ENCODE data around the gene PTGES2. TPM values are rescaled to one million over a fixed set of nuclear protein-coding genes. Genes with fewer than 3 reads are reported as not detected.

PTGES2 gene
- total RNA-seq, 2 experiments from 2014 or later: 57.2 to 59.9 TPM

DNA sequence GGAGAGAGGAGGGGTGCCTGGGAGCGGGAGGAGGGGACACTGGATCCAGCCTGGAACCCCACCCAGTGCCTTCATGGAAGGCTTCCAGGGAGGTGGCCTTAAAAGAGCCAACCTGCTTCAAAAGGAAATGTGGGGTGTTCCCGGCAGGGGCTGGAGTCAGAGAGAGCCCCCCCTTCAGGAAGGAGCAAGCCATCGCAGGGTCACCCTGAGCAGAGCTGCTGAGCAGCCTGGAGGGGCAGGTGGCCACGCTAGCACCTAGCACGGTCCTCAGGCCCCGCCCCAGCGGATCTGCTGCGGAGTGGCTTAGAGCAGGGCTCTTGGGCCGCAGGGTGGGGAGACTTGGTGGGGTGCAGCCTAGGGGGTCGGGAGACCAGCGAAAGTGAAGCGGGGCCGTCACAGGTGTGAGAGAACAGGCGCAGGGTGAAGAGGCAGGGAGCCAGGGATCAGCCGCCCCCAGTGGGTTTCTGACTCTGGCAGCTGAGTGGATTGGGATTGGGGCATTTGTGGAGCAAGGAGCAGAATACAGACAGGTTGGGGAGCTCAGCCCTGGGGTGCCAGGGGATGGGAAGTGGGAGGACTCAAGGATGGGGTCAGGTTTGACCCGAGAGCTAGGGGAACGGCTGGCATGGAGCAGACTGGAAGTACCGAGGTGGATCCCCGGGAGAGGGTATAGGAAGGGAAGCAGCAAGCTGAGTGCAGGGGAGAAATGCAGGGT, 23.2 kb upstream of the PTGES2 start:
- CTCF ChIA-PET: interaction anchor here (0.5 to 1.3 kb wide), 5 partner anchors 14 to 269 kb away, joined by 3 to 4 read pairs (median 3); no protein-coding TSS in a partner anchor
- no peaks in the 10 kb centered on the region for H3K36me3 Mint-ChIP-seq (ENCODE audit: low read depth)
- peak; percentile 20 for DNase-seq
- no peak overlapping the region for H3K27ac Mint-ChIP-seq
- POLR2A ChIA-PET: no interaction called here
- no peaks in the 10 kb centered on the region for H3K9me3 Mint-ChIP-seq
- H3K4me1 Mint-ChIP-seq: peaks cover 4% of the 10 kb centered on the region
- peaks cover 3% of the 10 kb centered on the region for H3K27me3 Mint-ChIP-seq
- H3K4me3 Mint-ChIP-seq: no peak overlapping the region

DNA sequence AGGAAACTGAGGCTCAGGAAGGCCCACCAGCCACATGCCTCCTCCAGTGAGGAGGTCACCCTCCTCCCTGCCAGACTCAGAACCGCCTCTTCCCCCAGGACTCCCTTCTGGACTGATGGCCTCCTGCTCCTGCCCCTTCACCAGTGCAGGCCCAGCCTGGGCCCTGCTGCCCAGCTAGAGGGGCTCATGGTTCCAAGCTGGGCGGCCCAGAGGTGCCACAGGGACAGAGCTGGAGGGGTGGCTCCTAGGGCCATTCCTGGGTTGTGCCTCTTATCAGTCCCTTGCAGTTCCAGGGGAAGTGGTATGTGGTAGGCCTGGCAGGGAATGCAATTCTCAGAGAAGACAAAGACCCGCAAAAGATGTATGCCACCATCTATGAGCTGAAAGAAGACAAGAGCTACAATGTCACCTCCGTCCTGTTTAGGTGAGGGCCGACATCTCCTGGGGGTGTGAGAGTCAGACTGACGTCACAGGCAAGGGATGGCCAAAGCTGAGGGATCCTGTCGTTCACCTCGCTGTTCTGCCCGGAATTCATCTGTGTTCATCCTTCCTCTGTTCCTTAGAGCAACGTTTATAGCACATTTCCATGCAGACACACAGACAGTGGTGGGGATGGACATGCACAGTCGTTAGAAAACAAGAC, 22.5 kb upstream of the PTGES2 start:
- no peak for DNase-seq
- H3K9me3 Mint-ChIP-seq: no peaks in the 10 kb centered on the region
- peaks cover 4% of the 10 kb centered on the region for H3K4me1 Mint-ChIP-seq
- H3K36me3 Mint-ChIP-seq (ENCODE audit: low read depth): no peaks in the 10 kb centered on the region
- ChIA-PET CTCF (interaction anchor here (0.5 to 1.9 kb wide), 6 partner anchors 9 to 777 kb away, joined by 3 to 5 read pairs (median 3); no protein-coding TSS in a partner anchor), POLR2A (no interaction called here)
- no peak overlapping the region for H3K27ac Mint-ChIP-seq
- no peaks in the 10 kb centered on the region for H3K27me3 Mint-ChIP-seq
- no peak overlapping the region for H3K4me3 Mint-ChIP-seq

DNA sequence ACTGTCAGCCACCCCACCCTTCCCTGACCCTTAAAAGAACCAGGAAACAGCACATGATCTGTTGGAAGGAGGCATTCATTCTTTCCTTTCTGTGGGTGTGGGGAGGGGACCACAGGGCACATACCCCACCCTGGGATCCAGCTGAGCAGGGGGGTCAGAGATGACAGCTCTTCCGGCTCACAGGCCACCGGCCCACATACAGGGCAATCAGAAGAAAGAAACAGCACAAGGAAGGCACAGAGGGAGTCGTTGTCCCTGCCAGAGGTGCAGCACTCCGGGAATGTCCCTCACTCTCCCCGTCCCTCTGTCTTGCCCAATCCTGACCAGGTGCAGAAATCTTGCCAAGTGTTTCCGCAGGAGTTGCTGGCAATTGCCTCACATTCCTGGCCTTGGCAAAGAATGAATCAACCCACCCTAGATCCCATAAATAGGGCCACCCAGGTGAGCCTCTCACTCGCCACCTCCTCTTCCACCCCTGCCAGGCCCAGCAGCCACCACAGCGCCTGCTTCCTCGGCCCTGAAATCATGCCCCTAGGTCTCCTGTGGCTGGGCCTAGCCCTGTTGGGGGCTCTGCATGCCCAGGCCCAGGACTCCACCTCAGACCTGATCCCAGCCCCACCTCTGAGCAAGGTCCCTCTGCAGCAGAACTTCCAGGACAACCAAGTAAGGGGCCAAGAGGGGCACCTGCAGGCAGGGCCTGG, 21.6 kb upstream of the PTGES2 start, which contains the start of gene LCN2:
Gene LCN2 (plus strand): TSS at position 453 of the 701 bp plus-strand sequence. CDS start 73 bp downstream, at position 526.
- POLR2A ChIA-PET: no interaction called here

DNA sequence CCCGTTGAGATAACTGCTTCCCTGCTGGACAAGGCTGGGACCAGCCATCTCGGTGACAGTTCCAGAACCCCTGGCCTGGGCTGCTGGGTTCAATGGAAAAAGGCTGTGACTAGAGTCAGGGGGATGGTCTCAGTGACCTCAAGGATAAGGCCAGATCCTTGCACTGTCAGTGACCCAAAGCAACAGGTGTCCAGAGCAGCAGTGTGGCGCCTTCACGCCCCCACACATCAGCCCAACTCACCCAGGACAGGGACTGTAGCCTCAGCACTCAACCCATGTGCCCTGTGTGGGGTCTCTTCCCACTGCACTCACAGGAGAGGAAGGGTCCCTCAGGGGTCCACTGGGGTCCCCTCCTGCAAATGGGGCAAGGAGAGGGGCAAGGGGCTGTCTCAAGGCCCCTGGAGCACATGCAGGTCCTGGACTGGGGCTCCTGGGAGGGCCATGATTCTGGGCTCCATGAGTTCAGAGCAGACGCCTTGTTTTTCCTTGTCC, 21.0 kb upstream of the PTGES2 start:
- no peak for DNase-seq
- ChIA-PET POLR2A (no interaction called here), CTCF (interaction anchor here (1.9 kb wide), 1 partner anchor 10 kb away, joined by 5 read pairs; no protein-coding TSS in a partner anchor)
- Mint-ChIP-seq H3K4me3 (no peak overlapping the region), H3K36me3 (ENCODE audit: low read depth) (no peaks in the 10 kb centered on the region), H3K4me1 (peaks cover 5% of the 10 kb centered on the region), H3K9me3 (no peaks in the 10 kb centered on the region), H3K27me3 (no peaks in the 10 kb centered on the region), H3K27ac (no peak overlapping the region)

More for the DNA sequence above, 21.6 kb upstream of the PTGES2 start, which contains the start of gene LCN2:
- Mint-ChIP-seq H3K36me3 (ENCODE audit: low read depth) (no peaks in the 10 kb centered on the region), H3K27ac (no peak within 1 kb of the TSS), H3K27me3 (no peaks in the 10 kb centered on the region), H3K9me3 (no peaks in the 10 kb centered on the region), H3K4me3 (no peak within 1 kb of the TSS), H3K4me1 (peaks cover 4% of the 10 kb centered on the region)
- DNase-seq: no peak
- CTCF ChIA-PET: interaction anchor here (0.6 to 1.9 kb wide), 2 partner anchors 9 to 777 kb away, joined by 3 to 5 read pairs; no protein-coding TSS in a partner anchor

DNA sequence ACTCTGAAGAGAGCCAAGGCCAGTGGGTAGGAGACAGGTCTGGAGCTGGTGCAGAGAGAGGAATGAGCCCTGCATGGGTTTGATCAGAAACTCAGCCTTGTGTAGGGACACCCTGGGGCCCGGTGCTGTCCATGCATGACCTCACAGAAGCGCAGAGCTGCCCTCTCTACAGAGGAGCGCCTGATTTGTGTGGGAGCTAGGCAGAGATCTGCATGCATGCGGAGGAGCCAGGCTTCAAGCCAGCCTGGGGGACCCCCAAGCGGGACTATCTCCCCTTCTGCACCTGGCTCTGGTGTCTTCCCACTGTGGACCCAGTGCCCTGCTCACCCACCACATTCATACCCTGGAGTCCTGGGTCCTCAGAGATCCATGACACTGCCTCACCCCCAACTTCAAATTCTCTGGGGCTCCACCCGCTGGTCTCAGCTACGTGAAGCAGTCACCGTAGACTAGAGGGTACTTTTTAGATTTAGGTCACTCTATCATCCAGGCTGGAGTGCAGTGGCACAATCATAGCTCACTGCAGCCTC, 19.1 kb upstream of the PTGES2 start:
- DNase-seq: no peak
- no peaks in the 10 kb centered on the region for H3K36me3 Mint-ChIP-seq (ENCODE audit: low read depth)
- no peaks in the 10 kb centered on the region for H3K27me3 Mint-ChIP-seq
- ChIA-PET POLR2A (no interaction called here), CTCF (interaction anchor here (0.6 kb wide), 1 partner anchor 23 kb away, joined by 3 read pairs; no protein-coding TSS in a partner anchor)
- H3K4me3 Mint-ChIP-seq: no peak overlapping the region
- H3K4me1 Mint-ChIP-seq: peaks cover 22% of the 10 kb centered on the region
- no peaks in the 10 kb centered on the region for H3K9me3 Mint-ChIP-seq
- H3K27ac Mint-ChIP-seq: no peak overlapping the region

DNA sequence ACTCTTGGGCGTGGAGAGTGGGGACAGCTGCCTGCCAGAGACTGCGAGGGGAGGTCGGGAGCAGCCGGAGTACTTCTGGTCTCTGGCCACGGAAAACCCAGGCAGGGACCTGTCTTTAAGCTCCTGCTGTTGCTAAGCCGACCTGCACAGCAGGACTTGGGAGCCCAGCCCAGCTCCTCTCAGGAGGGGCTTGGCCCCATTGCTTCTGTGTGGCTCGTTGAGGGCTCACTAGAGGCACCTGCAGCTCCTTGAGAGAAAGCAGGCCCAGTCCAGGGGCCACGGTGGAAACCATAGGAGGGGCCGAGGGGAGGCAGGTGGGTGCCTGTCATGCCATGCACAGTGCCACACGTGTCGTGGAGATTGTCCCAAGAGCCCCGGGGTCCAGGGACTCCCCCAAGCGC, 18.4 kb upstream of the PTGES2 start:
- ChIA-PET POLR2A (no interaction called here), CTCF (no interaction called here)
- Mint-ChIP-seq H3K27me3 (no peaks in the 10 kb centered on the region), H3K27ac (no peak overlapping the region), H3K9me3 (no peaks in the 10 kb centered on the region), H3K4me3 (no peak overlapping the region), H3K4me1 (peaks cover 23% of the 10 kb centered on the region), H3K36me3 (ENCODE audit: low read depth) (no peaks in the 10 kb centered on the region)
- DNase-seq: no peak

DNA sequence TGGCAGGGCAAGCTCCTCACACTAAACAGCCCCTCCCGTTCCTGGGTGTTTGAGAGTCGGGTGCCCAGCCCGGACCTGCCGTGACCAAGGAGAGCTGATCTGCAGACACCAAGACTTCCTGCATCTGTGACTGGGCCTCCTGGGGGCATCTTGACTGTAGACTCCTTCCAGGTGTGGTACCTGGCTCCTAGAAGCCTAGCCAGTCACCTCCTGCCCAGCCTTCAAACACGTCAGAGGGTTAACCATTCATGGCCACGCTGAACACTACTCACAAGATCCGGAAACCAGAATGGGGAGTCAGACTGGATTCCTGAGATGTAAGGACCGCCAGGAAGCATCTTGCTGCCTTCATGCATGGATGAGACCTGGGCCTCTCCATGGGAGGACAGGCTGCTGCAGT, 18.0 kb upstream of the PTGES2 start:
- ChIA-PET POLR2A (no interaction called here), CTCF (no interaction called here)
- no peaks in the 10 kb centered on the region for H3K36me3 Mint-ChIP-seq (ENCODE audit: low read depth)
- no peak overlapping the region for H3K27ac Mint-ChIP-seq
- H3K4me1 Mint-ChIP-seq: peaks cover 23% of the 10 kb centered on the region
- H3K9me3 Mint-ChIP-seq: no peaks in the 10 kb centered on the region
- no peak for DNase-seq
- no peak overlapping the region for H3K4me3 Mint-ChIP-seq
- no peaks in the 10 kb centered on the region for H3K27me3 Mint-ChIP-seq

DNA sequence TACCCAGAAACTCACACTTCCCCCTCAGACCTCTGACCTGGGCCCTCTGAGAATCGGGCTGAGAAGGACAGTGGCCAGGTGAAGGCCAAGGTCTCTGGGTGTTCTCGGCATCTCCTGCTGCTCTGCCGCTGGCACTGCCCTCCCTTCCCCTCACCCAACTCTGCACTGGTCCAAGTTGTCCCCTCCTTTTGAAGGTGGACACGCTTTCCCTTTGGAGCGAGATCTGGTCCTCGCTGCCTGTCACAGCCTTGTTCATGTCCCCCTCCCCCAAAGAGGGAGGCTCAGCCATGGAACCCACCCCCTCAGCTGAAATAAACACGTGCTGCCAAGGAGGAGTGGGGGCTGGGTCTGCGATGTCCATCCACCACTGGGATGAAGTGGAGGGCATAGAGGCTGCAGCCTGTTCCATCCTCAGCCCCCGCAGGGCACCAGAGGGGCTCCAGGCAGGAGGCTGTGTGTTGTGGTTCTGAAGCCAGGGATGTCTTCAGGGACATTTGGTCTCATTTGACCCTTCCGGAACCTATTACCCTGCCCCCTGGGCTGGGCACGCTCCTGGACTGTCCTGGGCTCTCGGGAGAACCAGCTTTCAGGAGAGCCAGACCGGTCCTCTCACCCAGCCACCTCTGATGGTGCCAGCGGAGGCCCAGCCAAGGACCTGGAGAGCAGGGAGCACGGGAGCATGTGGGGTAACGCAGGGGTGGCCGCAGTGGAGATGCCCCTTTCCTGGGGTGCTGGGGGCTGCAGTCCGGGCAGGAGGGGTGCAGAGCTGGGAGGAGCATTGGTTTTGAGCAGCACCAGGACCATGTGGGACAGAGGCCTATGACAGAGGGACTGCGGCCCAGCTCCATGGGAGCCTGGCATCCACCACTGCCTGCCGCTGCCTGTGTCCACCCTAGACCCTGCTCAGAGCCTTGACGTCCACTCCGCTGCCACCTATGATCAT, 17.0 kb upstream of the PTGES2 start:
- Mint-ChIP-seq H3K36me3 (ENCODE audit: low read depth) (no peaks in the 10 kb centered on the region), H3K4me1 (peaks cover 19% of the 10 kb centered on the region), H3K27ac (peak overlapping the region; percentile 57), H3K9me3 (no peaks in the 10 kb centered on the region), H3K4me3 (no peak overlapping the region), H3K27me3 (no peaks in the 10 kb centered on the region)
- CTCF ChIA-PET: interaction anchor here (0.8 kb wide), 1 partner anchor 274 kb away, joined by 4 read pairs; no protein-coding TSS in a partner anchor
- DNase-seq: no peak
- POLR2A ChIA-PET: no interaction called here

DNA sequence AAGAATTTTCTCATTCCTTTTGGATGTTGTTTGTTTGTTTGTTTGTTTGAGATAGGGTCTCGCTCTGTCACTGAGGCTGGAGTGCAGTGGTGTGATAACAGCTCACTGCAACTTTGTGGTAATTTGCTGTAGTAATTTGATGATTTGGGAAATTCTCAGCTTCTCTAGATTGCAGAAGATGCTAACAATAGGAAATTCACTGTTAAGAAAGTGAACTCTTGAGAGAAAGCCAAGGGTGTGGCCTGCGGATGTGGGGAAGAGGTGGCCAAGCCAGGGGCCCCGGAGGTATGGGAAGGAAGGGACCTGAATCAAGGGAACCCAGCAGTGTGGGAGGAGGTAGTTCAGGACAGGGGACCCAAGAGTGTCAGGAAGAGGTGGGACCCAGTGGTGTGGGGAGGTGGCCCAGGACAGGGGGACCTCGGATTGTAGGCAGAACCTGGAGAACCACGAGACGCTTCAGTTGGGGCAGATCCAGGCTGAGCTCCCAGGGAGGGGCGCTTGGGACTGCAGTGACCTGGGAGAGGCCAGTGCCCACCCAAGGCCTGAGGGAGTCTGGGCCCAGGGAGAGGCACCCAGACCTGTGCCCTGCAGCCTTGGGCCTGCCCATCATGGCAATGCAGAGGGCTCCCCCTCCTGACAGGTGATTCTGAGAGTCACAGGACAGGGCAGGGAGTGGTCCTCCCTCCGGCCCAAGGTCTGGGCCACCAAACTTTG, 16.2 kb upstream of the PTGES2 start:
- H3K4me3 Mint-ChIP-seq: no peak overlapping the region
- no peaks in the 10 kb centered on the region for H3K27me3 Mint-ChIP-seq
- H3K36me3 Mint-ChIP-seq (ENCODE audit: low read depth): no peaks in the 10 kb centered on the region
- ChIA-PET POLR2A (no interaction called here), CTCF (interaction anchor here (0.8 kb wide), 1 partner anchor 274 kb away, joined by 4 read pairs; no protein-coding TSS in a partner anchor)
- DNase-seq: no peak
- peak overlapping the region; percentile 47 for H3K27ac Mint-ChIP-seq
- no peaks in the 10 kb centered on the region for H3K9me3 Mint-ChIP-seq
- H3K4me1 Mint-ChIP-seq: peaks cover 19% of the 10 kb centered on the region

DNA sequence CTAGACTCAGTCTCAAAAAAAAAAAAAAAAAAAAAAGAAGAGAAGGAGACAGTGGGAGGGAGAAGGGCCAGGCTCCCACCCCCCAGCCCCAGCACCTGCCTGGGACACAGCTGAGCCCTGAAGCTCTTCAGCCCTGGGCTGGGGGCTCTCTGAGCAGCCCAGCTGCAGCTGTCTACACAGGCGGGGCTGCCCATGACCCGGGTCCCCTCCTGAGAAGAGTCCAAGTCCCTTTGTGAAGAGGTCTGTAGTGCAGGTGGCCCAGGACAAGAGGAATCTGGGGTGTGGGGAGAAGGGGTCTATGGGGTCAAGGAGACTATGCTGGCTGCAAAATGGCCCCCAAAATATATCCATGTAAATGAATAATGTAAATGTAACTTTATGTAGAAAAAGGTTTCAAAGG, 15.1 kb upstream of the PTGES2 start:
- Mint-ChIP-seq H3K4me1 (peaks cover 19% of the 10 kb centered on the region), H3K9me3 (no peaks in the 10 kb centered on the region), H3K36me3 (ENCODE audit: low read depth) (no peaks in the 10 kb centered on the region), H3K27me3 (no peaks in the 10 kb centered on the region), H3K27ac (peak overlapping the region; percentile 85), H3K4me3 (no peak overlapping the region)
- ChIA-PET CTCF (no interaction called here), POLR2A (no interaction called here)
- DNase-seq: no peak

DNA sequence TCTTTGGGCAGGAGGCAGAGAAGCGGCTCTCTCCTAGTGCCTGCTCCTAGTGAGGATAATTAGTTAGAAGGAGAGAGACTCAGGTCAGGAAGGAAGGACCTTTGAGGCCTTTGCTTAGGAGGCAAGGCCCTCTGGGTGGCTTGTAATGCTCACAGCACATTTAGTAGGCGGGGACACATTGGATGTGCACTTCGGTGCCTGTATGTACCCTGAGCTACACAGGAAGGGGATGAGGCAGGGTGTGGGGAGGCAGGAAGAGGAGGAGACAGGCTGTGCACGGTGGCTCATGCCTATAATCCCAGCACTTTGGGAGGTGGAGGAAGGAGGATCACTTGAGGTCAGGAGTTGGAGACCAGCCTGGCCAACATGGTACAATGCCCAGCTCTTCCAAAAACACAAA, 14.5 kb upstream of the PTGES2 start:
- peaks cover 19% of the 10 kb centered on the region for H3K4me1 Mint-ChIP-seq
- peak overlapping the region; percentile 85 for H3K27ac Mint-ChIP-seq
- peak; percentile 66 for DNase-seq
- no peak overlapping the region for H3K4me3 Mint-ChIP-seq
- CTCF ChIA-PET: no interaction called here
- POLR2A ChIA-PET: no interaction called here
- no peaks in the 10 kb centered on the region for H3K27me3 Mint-ChIP-seq
- H3K36me3 Mint-ChIP-seq (ENCODE audit: low read depth): no peaks in the 10 kb centered on the region
- no peaks in the 10 kb centered on the region for H3K9me3 Mint-ChIP-seq

Data from activated CD4-positive, alpha-beta T cell treated with anti-CD3 and anti-CD28 coated beads, Interleukin-2, amount 10 ng/mL, durations not matched to agents 7 days and 5 days (primary cell).